NT2/D1 (cell line): Measurements from ENCODE around the gene ONECUT3.

Source experiments
- YY1 ChIP-seq: IDR thresholded peaks from 2 replicates; pipeline ENCODE4 v1.6.1; 2011; ENCODE audit not compliant: insufficient read length, insufficient read depth
- ZNF274 ChIP-seq: IDR thresholded peaks from 2 replicates; pipeline ENCODE4 v1.6.1; 2011; ENCODE audit warnings: mild to moderate bottlenecking, low read depth, low read length

DNA sequence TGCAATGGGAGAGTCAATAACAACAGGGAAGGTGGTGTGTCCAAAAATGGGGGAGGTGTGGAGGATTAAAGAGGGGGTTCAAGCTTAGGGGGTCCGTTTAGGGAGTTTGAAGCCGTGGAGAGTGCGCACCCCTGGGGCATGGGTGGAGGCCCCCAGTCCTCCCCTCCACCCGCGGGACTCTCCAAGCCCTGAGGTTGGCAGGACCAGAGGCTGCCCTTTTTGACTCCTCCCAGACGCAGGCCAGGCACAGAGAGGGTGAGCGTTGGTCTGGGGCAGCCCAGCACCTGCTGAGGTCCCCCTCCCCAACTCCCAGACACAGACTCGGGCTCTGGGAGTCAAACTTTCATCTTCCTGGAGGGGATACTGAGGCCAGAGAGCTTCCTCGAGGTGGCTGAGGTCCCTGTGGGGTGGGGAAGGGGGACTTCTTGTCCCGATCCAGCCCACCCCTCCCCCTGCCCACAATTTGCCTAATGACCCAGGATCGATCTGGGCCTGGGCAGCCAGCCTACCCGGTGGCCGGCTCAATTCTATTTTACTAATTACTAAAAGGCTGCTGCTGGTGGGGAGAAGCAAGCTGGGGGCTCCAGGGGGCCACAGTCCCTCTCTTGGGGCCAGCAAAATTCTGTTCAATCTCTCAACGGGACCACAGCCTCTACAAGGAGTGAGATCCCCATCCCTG, 2.8 kb upstream of the ONECUT3 start:
- TF ChIP-seq YY1, result no peak
- no peak for TF ChIP-seq ZNF274
